PC-3 (cell line): ENCODE measurements around the gene NEU3. TPM values are rescaled to one million over a fixed set of nuclear protein-coding genes. Genes with fewer than 3 reads are reported as not detected.

ENCODE experiments used
- ATAC-seq: fragments of 200-7000 bp; cut with Tn5 transposase; 2 replicates; pipeline ENCODE4 v1.9.1; 2020; ENCODE audit warnings: mild to moderate bottlenecking, moderate library complexity
- BruUV-seq: library from RNA; stranded (reverse); fragments of 400-500 nt; replicated peaks from 2 replicates; lab custom pipeline; 2021; lab: Mats Ljungman, UMichigan
- CTCF ChIA-PET: fragments of 300-600 bp; sonication (Branson Sonifier 250); formaldehyde crosslinking; loops from one replicate; lab custom pipeline; 2022; ENCODE audit warnings: antibody characterized with exemption; lab: Charles Lee
- POLR2A ChIA-PET: fragments of 300-600 bp; sonication (Branson Sonifier 250); formaldehyde crosslinking; loops from one replicate; lab custom pipeline; 2022; ENCODE audit warnings: antibody characterized with exemption; ENCODE audit not compliant: unreplicated experiment; lab: Charles Lee
- DNase-seq: peaks from one replicate; pipeline ENCODE4 v3.0.0-alpha.2; 2015
- H2AFZ ChIP-seq: fragments of 300-600 bp; sonication (generic); 2 replicates; pipeline ENCODE4 v1.6.0; 2016; ENCODE audit warnings: antibody characterized with exemption, low read length
- H3F3A ChIP-seq: fragments of 300-600 bp; sonication (generic); one replicate; pipeline ENCODE4 v1.6.0; 2017; ENCODE audit warnings: antibody characterized with exemption, low read length, control low read depth, mild to moderate bottlenecking; ENCODE audit not compliant: unreplicated experiment
- H3K27ac ChIP-seq: fragments of 300-600 bp; sonication (generic); 2 replicates; pipeline ENCODE4 v1.5.1; 2016; ENCODE audit warnings: mild to moderate bottlenecking, low read length
- H3K27me3 ChIP-seq: fragments of 300-600 bp; sonication (generic); 2 replicates; pipeline ENCODE4 v1.6.1; 2016; ENCODE audit warnings: low read length, mixed read lengths
- H3K36me3 ChIP-seq: fragments of 300-600 bp; sonication (generic); 2 replicates; pipeline ENCODE4 v1.6.1; 2016; ENCODE audit warnings: low read depth, mixed run types, low read length, mixed read lengths
- H3K4me1 ChIP-seq: fragments of 300-600 bp; sonication (generic); 2 replicates; pipeline ENCODE4 v1.5.1; 2016; ENCODE audit warnings: low read length; ENCODE audit not compliant: insufficient read depth
- H3K4me2 ChIP-seq: fragments of 300-600 bp; sonication (generic); 2 replicates; pipeline ENCODE4 v1.6.0; 2016; ENCODE audit warnings: low read length
- H3K4me3 ChIP-seq: fragments of 300-600 bp; sonication (generic); 2 replicates; pipeline ENCODE4 v1.5.1; 2016; ENCODE audit warnings: mild to moderate bottlenecking, low read length, mixed read lengths
- H3K79me2 ChIP-seq: fragments of 300-600 bp; sonication (generic); 2 replicates; pipeline ENCODE4 v1.6.1; 2017; ENCODE audit warnings: low read length, mixed read lengths
- H3K9ac ChIP-seq: fragments of 300-600 bp; sonication (generic); 2 replicates; pipeline ENCODE4 v1.6.0; 2016; ENCODE audit warnings: mild to moderate bottlenecking, low read length
- H3K9me2 ChIP-seq: fragments of 300-600 bp; sonication (generic); replicated peaks from 2 replicates; pipeline ENCODE4 v1.6.1; 2016; ENCODE audit warnings: mixed run types, low read length, mixed read lengths
- H3K9me3 ChIP-seq: fragments of 300-600 bp; sonication (generic); 2 replicates; pipeline ENCODE4 v1.6.1; 2016; ENCODE audit warnings: low read length, mixed read lengths
- H4K20me1 ChIP-seq: fragments of 300-600 bp; sonication (generic); 2 replicates; pipeline ENCODE4 v1.6.1; 2016; ENCODE audit warnings: low read length, mixed read lengths
- CTCF ChIP-seq: fragments of 300-600 bp; sonication (generic); conservative IDR thresholded peaks from 2 replicates; pipeline ENCODE4 v1.5.1; 2017; ENCODE audit warnings: antibody characterized with exemption, low read depth, mild to moderate bottlenecking, low read length
- EZH2 ChIP-seq: fragments of 300-600 bp; sonication (generic); IDR thresholded peaks from one replicate; pipeline ENCODE4 v1.6.1; 2017; ENCODE audit warnings: antibody characterized with exemption, mild to moderate bottlenecking, low read length; ENCODE audit not compliant: unreplicated experiment
- EZH2phosphoT487 ChIP-seq: fragments of 300-600 bp; sonication (generic); IDR thresholded peaks from 2 replicates; pipeline ENCODE4 v1.6.1; 2018; ENCODE audit warnings: mild to moderate bottlenecking, antibody characterized with exemption, low read length, borderline replicate concordance
- intact Hi-C: fragments of 100-400 bp; cut with micrococcal nuclease; formaldehyde crosslinking; loops from 2 replicates; pipeline ENCODE4 v1.9.0; 2023
- total RNA-seq: library from RNA; depleted of rRNA; stranded (reverse); fragments of >200 nt; gene quantifications from 2 replicates; pipeline ENCODE4 v1.2.3, GENCODE V29; 2014; rRNA removed

The NEU3 gene
- total RNA-seq, 1 experiment from 2014 or later = 15.7 TPM

GRCh38 chr11:75066061-75066460 is 77.3 kb downstream of the NEU3 start:
- TF ChIP-seq EZH2phosphoT487 (no peak), CTCF (no peak), EZH2 (no peak)
- Histone ChIP-seq H3K4me3 (no peak overlapping the region), H3K9me3 (no peaks in the 10 kb centered on the region), H3K4me1 (peaks cover 14% of the 10 kb centered on the region), H3K27me3 (peaks cover 9% of the 10 kb centered on the region; the same call in 1 of the 2 replicates), H3K79me2 (no peaks in the 10 kb centered on the region), H3K9ac (no peak overlapping the region), H3K4me2 (peak overlapping the region; percentile 24), H3K27ac (peak overlapping the region; percentile 41), H3F3A (no peaks in the 10 kb centered on the region), H4K20me1 (no peaks in the 10 kb centered on the region), H3K36me3 (no peaks in the 10 kb centered on the region), H2AFZ (peak overlapping the region; percentile 28; the same call in 1 of the 2 replicates), H3K9me2 (no peaks in the 10 kb centered on the region; the same call in 1 of the 2 replicates)
- DNase-seq (peak; percentile 54), ATAC-seq (peak; percentile 24; the same call in 1 of the 2 replicates)
- intact Hi-C loops = no loop called here
- BruUV-seq = no TSS peak
- ChIA-PET CTCF (no interaction called here), POLR2A (no interaction called here)

Other genes with a start within 250 kb of the NEU3 start
- 20.4 and 20.8 TPM in 2 replicates for gene RNF169, start 240.1 kb upstream of the NEU3 start, total RNA-seq
- 18.1 and 23.5 TPM in 2 replicates for gene XRRA1, start 39.8 kb upstream of the NEU3 start, total RNA-seq
- 129 and 142 TPM in 2 replicates for gene SPCS2, start 39.7 kb upstream of the NEU3 start, total RNA-seq
- not detected in 2 replicates for gene OR2AT4, start 107.9 kb downstream of the NEU3 start, total RNA-seq
- not detected in 2 replicates for gene SLCO2B1, start 162.2 kb downstream of the NEU3 start, total RNA-seq